Stimulated activated CD4-positive, alpha-beta T cell treated with anti-CD3 and anti-CD28 coated beads, Interleukin-2, amount 100 ng/mL, for 4 hours (primary cell): Measurements from ENCODE around the gene VSIG10L.

Experiments used
- DNase-seq: peaks from one replicate; pipeline ENCODE4 v3.0.0-alpha.2; 2020; ENCODE audit warnings: low read depth

Gene VSIG10L

GRCh38 chr19:51317968-51318367, 24.0 kb downstream of the VSIG10L start:
- DNase-seq: no peak

GRCh38 chr19:51317376-51317775, 24.6 kb downstream of the VSIG10L start:
- DNase-seq: no peak

GRCh38 chr19:51316688-51317087, 25.3 kb downstream of the VSIG10L start:
- no peak for DNase-seq

- no peak for DNase-seq
Observed at GRCh38 chr19:51311351-51312257, 30.3 kb downstream of the VSIG10L start, which contains the start of gene IGLON5. TSS of gene IGLON5 (plus strand) at chr19:51311644. CDS start at chr19:51311848, 204 bp downstream.

GRCh38 chr19:51305479-51305878, 36.5 kb downstream of the VSIG10L start:
- DNase-seq: no peak

GRCh38 chr19:51301266-51301665, 40.7 kb downstream of the VSIG10L start:
- DNase-seq: no peak

GRCh38 chr19:51297406-51297805, 44.5 kb downstream of the VSIG10L start:
- DNase-seq: no peak

- no peak for DNase-seq
Observed at GRCh38 chr19:51296336-51297093, 45.4 kb downstream of the VSIG10L start.

GRCh38 chr19:51295382-51296126, 46.4 kb downstream of the VSIG10L start:
- DNase-seq: no peak

GRCh38 chr19:51294977-51295375, 47.0 kb downstream of the VSIG10L start:
- DNase-seq: no peak

GRCh38 chr19:51294211-51294976, 47.5 kb downstream of the VSIG10L start:
- no peak for DNase-seq

- no peak for DNase-seq
Observed at GRCh38 chr19:51293571-51294210, 48.2 kb downstream of the VSIG10L start.

- DNase-seq: no peak
Observed at GRCh38 chr19:51292971-51293370, 49.0 kb downstream of the VSIG10L start.

GRCh38 chr19:51289635-51290034, 52.3 kb downstream of the VSIG10L start:
- no peak for DNase-seq

- no peak for DNase-seq
Observed at GRCh38 chr19:51285682-51286081, 56.3 kb downstream of the VSIG10L start.

- no peak for DNase-seq
Observed at GRCh38 chr19:51282335-51282734, 59.6 kb downstream of the VSIG10L start.
